Hepatocyte (in vitro differentiated cells): Measurements from ENCODE around the gene DCC.

Experiments
- CTCF ChIP-seq: fragments of 200-600 bp; sonication (generic); IDR thresholded peaks from 2 replicates; pipeline ENCODE4 v1.5.1; 2016; ENCODE audit warnings: antibody characterized with exemption, mild to moderate bottlenecking; ENCODE audit not compliant: poor library complexity
- EZH2phosphoT487 ChIP-seq: fragments of 200-600 bp; sonication (generic); IDR thresholded peaks from one replicate; pipeline ENCODE4 v1.6.1; 2018; ENCODE audit warnings: antibody characterized with exemption, mild to moderate bottlenecking, low read depth, moderate library complexity; ENCODE audit not compliant: unreplicated experiment, severe bottlenecking

GRCh38 chr18:52822160-52822559 is 482.2 kb downstream of the DCC start:
- TF ChIP-seq CTCF = no peak
- no peak for TF ChIP-seq EZH2phosphoT487
